ENCODE measurements around the gene BCAS3.

Gene BCAS3

DNA sequence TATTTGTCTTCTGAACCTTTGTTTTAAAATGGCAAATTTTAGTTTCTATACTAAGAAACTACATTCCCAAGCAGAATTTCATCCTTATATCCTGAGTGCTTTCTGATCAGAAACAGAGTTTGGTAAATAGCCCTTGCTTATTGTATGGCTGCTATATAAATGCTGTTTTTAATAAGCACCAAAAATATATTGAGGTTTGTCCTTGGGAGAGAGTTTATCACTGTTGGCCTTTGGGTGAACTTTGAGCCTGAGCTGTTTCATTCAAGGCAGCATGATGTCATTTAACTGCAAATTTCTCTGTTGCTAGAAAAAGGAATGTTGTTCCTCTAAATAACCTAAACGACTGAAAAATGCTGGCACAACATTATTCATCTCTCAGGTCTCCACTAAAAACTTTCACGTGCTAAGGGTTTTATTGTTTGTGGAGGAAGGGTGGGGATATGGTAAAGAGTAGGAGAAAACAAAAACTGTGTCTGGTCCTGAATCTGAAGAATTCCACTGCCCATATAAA is 387.7 kb downstream of the BCAS3 start:
- no peak for DNase-seq (ENCODE audit: low read depth)

DNA sequence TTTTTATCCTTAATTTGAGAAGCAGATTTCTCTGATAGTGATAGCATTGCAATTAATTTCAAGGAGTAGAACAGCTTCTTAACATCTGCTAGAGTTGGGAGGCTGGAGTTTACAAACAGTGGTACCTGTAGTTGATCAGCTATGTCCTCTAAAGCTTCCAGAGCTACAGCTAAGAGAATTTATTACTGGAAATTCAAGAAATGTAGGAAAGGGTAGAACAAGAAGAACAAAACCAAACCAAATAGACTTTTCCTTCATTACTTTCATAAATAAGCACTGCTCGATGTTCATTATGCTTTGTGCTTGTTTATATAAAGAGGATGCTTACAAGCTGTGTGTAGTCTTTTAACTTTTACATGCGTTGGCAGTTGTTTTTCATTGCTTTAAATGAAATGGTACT is 388.4 kb downstream of the BCAS3 start:
- DNase-seq (ENCODE audit: low read depth), result no peak

DNA sequence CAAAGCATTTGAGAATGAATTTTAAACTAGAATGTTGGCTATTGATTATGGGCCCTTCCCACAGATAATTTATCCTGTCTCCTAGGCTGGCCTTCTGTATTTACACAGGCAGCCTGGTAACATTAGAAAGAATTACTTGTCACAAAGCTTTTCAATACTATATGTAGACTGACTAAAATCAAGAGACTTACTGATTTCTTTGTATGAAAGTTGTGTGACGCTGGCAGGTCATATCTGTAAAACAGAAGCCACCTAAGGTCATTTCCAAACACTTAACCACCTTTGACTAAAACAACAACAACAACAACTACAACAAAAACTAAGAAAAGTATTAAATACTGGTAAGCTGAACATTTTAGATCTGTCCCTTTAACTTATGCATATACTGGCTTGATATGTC is 393.0 kb downstream of the BCAS3 start:
- no peak for DNase-seq (ENCODE audit: low read depth)

GRCh38 chr17:61072648-61073047 is 395.0 kb downstream of the BCAS3 start:
- no peak for DNase-seq (ENCODE audit: low read depth)

GRCh38 chr17:61073131-61073530 is 395.5 kb downstream of the BCAS3 start:
- no peak for DNase-seq (ENCODE audit: low read depth)

- no peak for DNase-seq (ENCODE audit: low read depth)
Observed at GRCh38 chr17:61073799-61074513, 396.3 kb downstream of the BCAS3 start.

DNA sequence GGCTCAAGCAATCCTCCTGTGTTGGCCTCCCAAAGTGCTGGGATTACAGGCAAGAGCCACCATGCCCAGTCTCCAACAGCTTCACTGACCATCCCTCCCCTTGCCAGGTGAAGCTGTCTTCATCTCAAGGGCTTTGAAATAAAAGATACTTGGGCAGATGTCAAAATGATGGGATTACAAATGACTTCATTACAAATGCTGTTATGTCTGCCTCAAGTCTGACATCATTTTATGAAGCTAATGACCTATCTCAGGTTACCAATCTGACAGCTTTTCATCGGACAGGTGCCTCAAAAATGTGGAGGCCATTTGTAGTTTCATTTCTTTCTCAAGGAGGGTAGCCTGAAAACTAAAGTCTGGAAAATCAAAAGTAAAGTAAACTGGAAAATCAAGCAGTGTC is 398.3 kb downstream of the BCAS3 start:
- DNase-seq (ENCODE audit: low read depth), result no peak

DNA sequence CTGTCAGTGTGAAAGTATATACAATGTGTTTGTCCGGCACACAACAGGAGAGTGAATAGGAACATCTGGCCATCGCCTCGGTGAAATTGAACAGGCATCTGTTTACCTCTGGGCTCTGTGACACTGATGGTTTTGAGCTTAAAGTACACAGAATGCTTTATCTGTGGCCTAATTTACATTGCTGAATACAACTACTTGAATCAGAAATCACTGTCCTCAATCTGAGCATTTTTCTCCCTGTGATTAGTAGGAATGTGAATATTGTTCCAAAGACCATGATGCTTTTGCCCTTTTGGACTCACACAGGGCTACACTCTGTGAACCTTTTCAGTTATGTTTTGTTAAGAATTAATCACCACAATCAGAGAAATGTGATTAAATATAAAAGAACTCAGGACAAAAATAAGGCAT is 399.0 kb downstream of the BCAS3 start:
- DNase-seq (ENCODE audit: low read depth), result no peak

DNA sequence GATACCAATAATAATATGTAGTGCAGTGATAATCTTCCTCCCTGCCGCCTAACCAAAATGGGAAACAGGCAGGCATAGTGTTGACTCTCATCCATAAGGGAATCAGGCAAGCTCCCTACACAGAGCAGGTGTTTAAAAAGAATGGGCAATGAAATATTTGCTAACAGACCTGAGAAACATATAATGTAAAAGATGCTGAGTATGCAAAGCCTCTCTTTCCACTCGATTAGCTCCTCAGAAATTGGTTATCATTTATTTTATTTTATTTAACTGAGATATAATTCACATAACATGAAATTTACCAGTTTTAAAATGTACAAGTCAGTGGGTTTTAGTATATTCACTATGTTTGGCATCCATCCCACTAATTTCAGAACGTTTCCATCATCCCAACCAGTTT is 404.3 kb downstream of the BCAS3 start:
- no peak for DNase-seq (ENCODE audit: low read depth)

GRCh38 chr17:61084260-61084659 is 406.6 kb downstream of the BCAS3 start:
- DNase-seq (ENCODE audit: low read depth), result no peak

- no peak for DNase-seq (ENCODE audit: low read depth)
Observed at GRCh38 chr17:61087024-61087423, 409.4 kb downstream of the BCAS3 start.

DNA sequence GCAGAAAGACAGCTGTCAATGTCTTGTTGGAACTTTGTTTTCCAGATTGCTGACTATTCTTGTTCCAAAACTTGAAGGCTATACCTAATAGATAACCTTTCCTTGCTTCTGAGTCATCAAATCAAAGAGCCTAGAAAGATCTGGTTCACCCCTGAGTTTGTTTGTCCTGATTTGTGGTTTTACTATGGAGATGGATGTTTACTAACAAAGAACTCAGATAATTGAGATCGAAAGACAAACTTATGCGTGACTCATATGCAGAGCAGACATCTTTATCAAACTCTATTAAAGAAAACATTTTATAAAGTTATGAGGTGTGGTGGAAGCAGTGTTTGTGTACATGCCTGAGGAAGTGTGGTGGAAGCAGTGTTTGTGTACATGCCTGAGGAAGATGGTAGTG is 410.9 kb downstream of the BCAS3 start:
- DNase-seq (ENCODE audit: low read depth), result no peak

DNA sequence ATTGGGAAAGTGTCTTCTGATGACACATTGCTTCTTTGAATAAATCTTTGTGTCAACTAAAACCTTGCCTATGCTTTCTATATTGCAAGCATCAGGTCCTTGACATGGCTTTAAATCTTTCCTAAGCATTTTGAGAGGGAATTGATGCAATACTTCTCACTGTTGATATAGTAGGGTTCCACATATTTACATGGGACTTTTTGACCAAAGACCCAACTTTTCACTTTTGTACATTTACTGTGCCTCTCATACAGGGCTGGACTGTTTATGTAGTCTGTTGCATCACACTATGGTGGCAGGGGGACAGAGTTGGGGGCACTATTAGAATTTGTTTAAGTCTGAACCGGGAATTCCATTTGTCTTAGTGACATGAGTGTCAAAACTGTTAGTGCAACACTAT is 413.4 kb downstream of the BCAS3 start:
- DNase-seq (ENCODE audit: low read depth), result no peak

GRCh38 chr17:61097781-61098180 is 420.1 kb downstream of the BCAS3 start:
- no peak for DNase-seq (ENCODE audit: low read depth)

DNA sequence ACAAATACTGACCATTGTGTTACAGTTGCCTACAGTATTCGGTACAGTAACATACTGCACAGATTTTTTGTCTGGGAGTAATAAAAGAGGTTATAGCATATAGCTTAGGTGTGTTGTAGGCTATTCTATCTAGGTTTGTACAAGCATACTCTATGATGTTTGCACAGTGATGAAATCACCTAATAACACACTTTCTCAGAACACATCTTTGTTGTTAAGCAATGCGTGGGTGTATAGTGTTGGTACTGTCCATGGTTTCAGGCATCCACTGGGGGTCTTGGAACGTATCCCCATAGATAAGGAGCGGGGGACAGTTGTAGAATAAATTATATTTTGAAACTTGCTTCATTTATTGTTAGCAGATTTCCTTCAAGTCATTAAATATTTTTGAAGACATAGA is 428.7 kb downstream of the BCAS3 start:
- no peak for DNase-seq (ENCODE audit: low read depth)

- DNase-seq (ENCODE audit: low read depth), result no peak
Observed at GRCh38 chr17:61116577-61116976, 438.9 kb downstream of the BCAS3 start.

DNA sequence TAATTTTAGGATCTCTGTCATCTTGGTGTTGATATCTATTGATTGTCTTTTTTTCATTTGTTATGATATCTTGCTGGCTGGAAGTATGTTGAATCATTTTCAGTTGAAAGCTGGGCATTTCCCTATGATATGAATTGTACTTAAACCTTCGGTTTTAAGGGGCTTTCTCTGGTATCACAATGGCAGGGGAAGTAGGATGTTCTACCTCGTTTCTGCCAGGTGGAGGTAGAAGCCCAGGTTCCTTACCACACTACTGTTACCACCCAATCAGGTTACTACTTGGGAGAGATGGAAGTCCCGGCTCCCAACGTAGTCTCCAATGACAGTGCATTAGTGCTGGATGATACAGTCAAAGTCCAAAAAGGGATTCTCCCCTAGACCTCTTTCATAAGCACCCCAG is 440.3 kb downstream of the BCAS3 start:
- no peak for DNase-seq (ENCODE audit: low read depth)

GRCh38 chr17:61118871-61119270 is 441.2 kb downstream of the BCAS3 start:
- no peak for DNase-seq (ENCODE audit: low read depth)

DNA sequence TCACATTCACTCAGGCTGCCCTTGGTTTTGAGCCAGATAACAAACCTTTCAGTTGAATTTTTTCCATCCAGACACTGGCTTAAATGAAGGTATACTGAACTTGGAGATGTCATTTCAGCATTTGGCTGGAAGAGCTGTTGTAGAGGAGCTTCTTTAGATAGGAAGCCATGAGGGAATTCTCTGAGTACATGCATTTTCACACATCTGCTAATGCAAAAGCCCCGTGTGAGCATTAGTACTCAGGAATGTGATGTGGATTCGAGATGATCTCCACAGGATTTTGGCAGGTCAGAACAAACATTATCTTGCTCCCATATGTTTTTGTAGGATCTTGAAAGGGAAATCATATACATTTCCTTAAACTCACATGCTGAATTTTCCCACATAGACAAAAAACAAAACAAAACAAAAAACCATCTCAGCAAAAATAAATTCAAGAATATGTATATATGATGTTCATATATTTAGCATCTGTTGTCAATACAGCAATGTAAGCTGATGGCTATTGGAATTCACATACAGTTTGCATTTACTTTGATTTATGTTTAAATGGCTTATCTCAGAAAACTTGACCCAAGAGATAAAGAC is 444.8 kb downstream of the BCAS3 start:
- no peak for DNase-seq (ENCODE audit: low read depth)

DNA sequence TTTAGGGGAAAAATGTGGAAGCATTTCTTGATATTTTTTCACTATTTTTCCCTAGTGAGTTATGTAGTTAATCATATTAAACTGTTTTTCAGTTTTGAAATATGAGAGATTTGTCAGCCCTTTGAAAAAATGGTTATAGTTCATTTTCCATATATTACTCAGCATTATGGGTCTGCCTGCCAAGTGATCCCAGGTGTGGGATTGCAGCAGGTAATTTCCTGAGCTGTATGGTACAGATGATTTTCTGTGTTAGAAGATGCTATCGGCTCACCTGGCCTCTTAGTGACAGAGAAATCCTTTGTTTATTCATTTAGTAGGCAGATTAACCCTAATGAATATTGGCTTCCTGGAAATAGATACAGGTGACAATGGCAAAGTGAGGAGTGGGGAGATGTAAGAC is 446.9 kb downstream of the BCAS3 start:
- DNase-seq (ENCODE audit: low read depth), result no peak

GRCh38 chr17:61126473-61127249 is 449.0 kb downstream of the BCAS3 start:
- DNase-seq (ENCODE audit: low read depth), result no peak

DNA sequence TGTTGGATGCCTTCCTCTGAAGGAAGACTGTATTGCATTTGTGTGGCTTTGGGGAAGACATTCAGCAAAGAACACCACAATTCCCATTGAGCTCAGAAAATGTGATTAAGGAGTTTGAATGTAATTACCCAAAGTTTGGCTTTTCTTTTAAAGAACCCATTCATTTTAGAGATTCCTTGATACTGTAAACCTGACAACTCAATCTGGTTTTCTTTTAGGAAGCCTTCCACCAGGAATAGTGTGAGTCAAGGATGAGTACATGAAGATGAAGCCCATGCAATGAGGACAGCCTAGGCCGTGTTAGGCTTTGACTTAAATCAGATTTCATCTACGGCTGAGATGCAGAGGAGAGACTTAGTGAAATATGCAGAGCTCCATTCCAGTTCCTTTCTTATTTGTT is 450.3 kb downstream of the BCAS3 start:
- DNase-seq (ENCODE audit: low read depth), result no peak

GRCh38 chr17:61128661-61129115 is 451.0 kb downstream of the BCAS3 start:
- DNase-seq (ENCODE audit: low read depth), result no peak

Data from activated T-helper 1 cell treated with Interleukin-2 at 50 U/mL for 16 hours (primary cell).